Cardiac fibroblast (primary cell): Measurements from ENCODE around the gene SYCN.

ENCODE experiments used
- DNase-seq, 2 donors: peaks; one replicate each; pipeline versions ENCODE4 v3.0.0 to v3.0.0-alpha.2; 2010; ENCODE audit warnings: low read depth in 2 of 2
- H3K4me3 ChIP-seq, 2 donors: replicated peaks in 1 of 2; 1 replicate in 1 of 2; 2 replicates in 1 of 2; pipeline ENCODE4 v1.5.1; 2011; ENCODE audit warnings: low read depth in 2 of 2, low read length in 2 of 2, mild to moderate bottlenecking in 2 of 2, moderate library complexity in 1 of 2
- TF ChIP-seq, protein P1 (sequence below): IDR thresholded peaks from one replicate; pipeline ENCODE4 v1.5.1; 2011; ENCODE audit warnings: low read depth, mild to moderate bottlenecking, low read length, inconsistent platforms

Gene SYCN, protein sequence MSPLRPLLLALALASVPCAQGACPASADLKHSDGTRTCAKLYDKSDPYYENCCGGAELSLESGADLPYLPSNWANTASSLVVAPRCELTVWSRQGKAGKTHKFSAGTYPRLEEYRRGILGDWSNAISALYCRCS

DNA sequence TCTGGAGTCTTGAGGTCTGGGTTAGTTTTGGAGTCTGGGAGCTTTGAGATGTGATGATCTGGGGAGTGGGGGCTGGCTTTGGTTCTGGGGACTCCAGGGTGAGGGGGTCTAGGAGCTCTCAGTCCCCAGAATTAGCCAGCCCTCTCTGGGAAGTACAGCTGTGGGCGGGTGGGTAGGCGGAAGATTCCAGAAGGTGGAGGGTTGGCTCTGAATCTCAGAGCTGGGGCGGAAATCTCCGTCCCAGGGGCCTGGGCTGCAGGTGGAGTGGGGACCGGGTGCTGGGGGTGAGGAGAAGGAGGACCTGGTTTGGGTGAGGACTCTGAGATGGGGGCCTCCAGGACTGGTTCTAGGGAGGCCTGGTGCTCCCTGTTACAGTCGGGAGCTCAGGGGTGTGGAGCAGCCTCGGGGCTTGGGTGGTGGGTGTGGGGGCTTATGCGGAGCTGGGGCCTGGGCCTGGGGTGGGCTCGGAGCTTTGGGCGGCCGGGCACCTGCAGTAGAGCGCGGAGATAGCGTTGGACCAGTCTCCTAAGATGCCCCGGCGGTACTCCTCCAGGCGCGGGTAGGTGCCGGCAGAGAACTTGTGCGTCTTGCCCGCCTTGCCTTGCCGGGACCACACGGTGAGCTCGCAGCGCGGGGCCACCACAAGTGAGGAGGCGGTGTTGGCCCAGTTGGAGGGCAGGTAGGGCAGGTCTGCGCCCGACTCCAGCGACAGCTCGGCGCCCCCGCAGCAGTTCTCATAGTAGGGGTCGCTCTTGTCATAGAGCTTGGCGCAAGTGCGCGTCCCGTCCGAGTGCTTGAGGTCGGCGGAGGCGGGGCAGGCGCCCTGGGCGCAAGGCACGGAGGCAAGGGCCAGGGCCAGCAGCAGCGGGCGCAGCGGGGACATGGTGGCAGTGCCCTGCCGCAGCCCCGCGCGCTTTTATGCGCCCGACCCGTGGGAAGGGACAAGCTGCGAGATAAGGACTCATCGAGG is at the start of gene SYCN:
Gene SYCN, minus strand, starts transcription at position 892 of the 970 bp plus-strand sequence. Its CDS starts 9 bp downstream, at position 883.
- H3K4me3 ChIP-seq, result no peak within 1 kb of the TSS
- no peak for DNase-seq
- TF ChIP-seq, protein P1, sequence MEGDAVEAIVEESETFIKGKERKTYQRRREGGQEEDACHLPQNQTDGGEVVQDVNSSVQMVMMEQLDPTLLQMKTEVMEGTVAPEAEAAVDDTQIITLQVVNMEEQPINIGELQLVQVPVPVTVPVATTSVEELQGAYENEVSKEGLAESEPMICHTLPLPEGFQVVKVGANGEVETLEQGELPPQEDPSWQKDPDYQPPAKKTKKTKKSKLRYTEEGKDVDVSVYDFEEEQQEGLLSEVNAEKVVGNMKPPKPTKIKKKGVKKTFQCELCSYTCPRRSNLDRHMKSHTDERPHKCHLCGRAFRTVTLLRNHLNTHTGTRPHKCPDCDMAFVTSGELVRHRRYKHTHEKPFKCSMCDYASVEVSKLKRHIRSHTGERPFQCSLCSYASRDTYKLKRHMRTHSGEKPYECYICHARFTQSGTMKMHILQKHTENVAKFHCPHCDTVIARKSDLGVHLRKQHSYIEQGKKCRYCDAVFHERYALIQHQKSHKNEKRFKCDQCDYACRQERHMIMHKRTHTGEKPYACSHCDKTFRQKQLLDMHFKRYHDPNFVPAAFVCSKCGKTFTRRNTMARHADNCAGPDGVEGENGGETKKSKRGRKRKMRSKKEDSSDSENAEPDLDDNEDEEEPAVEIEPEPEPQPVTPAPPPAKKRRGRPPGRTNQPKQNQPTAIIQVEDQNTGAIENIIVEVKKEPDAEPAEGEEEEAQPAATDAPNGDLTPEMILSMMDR, result no peak

DNA sequence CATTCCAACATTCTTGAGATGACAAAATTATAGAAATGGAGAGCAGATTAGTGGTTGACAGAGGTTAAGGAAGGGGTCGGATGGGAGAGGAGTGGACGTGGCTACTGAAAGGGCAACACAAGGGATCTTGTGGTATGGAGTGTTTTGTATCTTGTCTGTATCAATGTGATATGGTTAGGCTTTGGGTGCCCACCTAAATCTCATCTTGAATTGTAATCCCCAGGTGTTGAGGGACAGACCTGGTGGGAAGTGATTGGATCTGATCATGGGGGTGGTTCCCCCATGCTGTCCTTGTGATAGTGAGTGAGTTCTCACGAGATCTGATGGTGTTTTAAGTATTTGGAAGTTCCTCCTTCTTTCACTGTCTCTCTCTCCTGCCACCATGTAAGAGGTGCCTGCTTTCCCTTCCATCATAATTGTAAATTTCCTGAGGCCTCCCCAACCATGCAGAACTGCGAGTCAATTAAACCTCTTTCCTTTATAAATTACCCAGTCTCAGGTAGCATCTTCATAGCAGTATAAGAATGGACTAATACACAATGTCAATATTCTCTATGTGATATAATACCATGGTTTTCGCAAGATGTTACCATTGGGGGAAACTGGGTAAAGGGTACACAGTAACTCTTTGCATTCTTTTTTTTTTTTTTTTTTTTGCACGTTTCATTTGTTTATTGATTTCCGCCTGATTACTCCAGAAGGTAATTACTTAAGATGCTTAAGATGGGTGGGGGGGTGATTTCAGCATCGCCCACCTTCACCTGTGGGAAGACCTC is 49.5 kb upstream of the SYCN start:
- no peak for DNase-seq
- H3K4me3 ChIP-seq, result no peak overlapping the region
- TF ChIP-seq, protein P1, result no peak

DNA sequence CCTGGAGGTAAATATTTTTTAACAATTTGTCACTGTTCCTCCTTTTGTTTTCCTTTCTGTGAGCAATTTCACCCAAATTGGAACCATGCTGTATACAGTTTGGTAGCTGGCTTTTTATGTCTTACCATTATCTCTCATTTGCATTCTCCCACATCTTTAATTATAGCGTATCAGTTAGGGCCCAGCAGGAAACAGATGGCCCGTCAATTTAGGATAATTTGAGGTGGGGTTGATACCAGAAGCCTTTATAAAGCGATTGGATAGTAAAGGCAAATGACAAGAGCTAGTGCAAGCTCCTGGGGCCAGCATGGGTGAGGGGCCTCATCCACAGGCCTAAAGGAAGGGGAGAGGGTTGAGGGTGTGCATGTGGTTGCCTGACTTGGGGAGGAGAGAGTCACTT is 48.4 kb upstream of the SYCN start:
- TF ChIP-seq, protein P1, result no peak
- no peak overlapping the region for H3K4me3 ChIP-seq
- DNase-seq, result no peak

DNA sequence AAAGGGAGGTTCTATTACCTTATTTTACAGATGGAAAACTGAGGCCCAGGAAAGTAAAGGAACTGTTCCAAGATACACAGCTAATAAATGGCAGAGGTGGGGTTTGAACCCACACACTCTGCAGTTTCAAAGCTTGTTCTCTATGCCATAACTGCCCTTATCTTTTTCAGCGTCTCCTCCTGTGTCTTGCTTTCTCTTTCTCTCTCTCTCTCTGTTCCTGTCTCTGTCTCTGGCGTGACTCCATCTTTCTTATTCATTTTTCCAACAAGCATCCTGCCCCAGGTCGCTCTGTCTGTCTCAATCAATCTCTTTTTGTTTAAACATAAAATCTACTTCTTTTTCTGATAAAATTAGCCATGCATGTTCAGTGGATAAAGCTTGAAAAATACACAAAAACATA is 47.8 kb upstream of the SYCN start:
- TF ChIP-seq, protein P1, result no peak
- DNase-seq, result no peak
- H3K4me3 ChIP-seq, result no peak overlapping the region

DNA sequence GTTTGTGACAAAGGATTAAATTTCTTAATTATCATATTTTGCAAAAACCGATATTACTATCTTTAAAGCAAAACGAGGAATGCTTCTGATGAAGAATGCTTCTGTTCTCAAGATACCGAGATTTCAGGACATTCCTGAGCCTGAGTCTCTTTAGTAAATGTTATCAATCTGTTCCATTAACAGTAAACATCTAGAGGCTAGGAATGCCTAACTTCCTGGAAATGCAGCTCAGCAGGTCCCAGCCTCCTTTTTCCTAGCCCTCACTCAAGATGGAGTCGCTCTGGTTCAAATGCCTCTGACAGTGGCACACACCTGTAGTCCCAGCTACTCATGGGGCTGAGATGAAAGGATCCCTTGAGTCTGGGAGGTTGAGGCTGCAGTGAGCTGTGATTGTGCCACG is 47.0 kb upstream of the SYCN start:
- TF ChIP-seq, protein P1, result no peak
- no peak overlapping the region for H3K4me3 ChIP-seq
- DNase-seq, result no peak

DNA sequence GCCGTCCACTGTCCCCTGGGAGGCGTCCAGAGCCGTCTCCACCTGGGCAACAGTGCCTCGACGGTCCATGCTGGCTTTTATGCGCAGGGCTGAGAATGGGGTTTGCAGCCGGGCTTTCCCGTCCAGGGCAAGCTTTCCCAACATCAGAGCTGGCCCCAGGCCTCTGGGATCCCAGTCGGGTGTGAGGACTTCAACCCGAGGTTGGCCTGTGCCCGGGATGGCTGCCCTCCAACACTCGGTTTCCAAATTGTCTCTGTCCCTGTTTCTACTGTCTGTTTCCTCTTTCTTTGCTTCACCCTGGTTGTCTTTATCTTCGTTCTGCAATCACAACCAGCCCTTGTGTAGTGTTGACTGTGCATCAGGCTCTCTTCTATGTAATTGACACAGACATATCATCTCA is 44.7 kb upstream of the SYCN start, which contains the start of gene IFNL4:
Gene IFNL4, minus strand, starts transcription at position 51 of the 400 bp plus-strand sequence.
- DNase-seq, result no peak
- TF ChIP-seq, protein P1, result no peak

More for the DNA sequence above, 44.7 kb upstream of the SYCN start, which contains the start of gene IFNL4:
- no peak within 1 kb of the TSS for H3K4me3 ChIP-seq
